B cell (primary cell): ENCODE measurements around the gene GGT6. TPM values are rescaled to one million over a fixed set of nuclear protein-coding genes. Genes with fewer than 3 reads are reported as not detected.

ENCODE experiments used
- ATAC-seq: fragments of 200-7000 bp; cut with Tn5 transposase; one replicate; pipeline ENCODE4 v1.10.0; 2021; ENCODE audit warnings: low read depth, mild to moderate bottlenecking, moderate number of reproducible peaks, moderate library complexity
- CTCF ChIA-PET: fragments of 350-600 bp; sonication (Branson Sonifier 250); formaldehyde crosslinking; loops from one replicate; lab custom pipeline; 2021; ENCODE audit warnings: antibody characterized with exemption, inconsistent platforms; lab: Charles Lee
- POLR2A ChIA-PET: fragments of 350-600 bp; sonication (Branson Sonifier 250); formaldehyde crosslinking; loops from one replicate; lab custom pipeline; 2021; ENCODE audit warnings: antibody characterized with exemption; lab: Charles Lee
- DNase-seq: peaks from one replicate; pipeline ENCODE4 v3.0.0; 2013
- H2AFZ ChIP-seq: 2 replicates; pipeline ENCODE4 v1.6.1; 2012; ENCODE audit warnings: mild to moderate bottlenecking, low read depth, low read length; ENCODE audit not compliant: insufficient read depth, poor library complexity, severe bottlenecking
- H3K27ac ChIP-seq, 2 donors: 1 replicate in 1 of 2; 2 replicates in 1 of 2; pipeline ENCODE4 v1.5.1; 2012 to 2013; ENCODE audit warnings: low read length in 2 of 2, mild to moderate bottlenecking in 2 of 2, moderate library complexity in 1 of 2
- H3K27me3 ChIP-seq, 4 experiments: fragments of 200-600 bp in 1 of 4; sonication (generic) in 1 of 4; replicated peaks in 1 of 4; 1 replicate in 2 of 4; 2 replicates in 2 of 4; pipeline versions ENCODE4 v1.6.1 to v1.7.0; 2013 to 2016; ENCODE audit warnings: low read length in 3 of 4, mild to moderate bottlenecking in 2 of 4, mixed read lengths in 1 of 4, moderate library complexity in 1 of 4; ENCODE audit not compliant: insufficient read depth in 4 of 4, control insufficient read depth in 3 of 4; ENCODE audit errors: control extremely low read depth in 1 of 4
- H3K36me3 ChIP-seq, 2 experiments: replicated peaks in 1 of 2; 1 replicate in 1 of 2; 2 replicates in 1 of 2; pipeline versions ENCODE4 v1.6.1 to v1.7.1; 2013; ENCODE audit warnings: low read length in 1 of 2; ENCODE audit not compliant: insufficient read depth in 2 of 2, control insufficient read depth in 1 of 2; ENCODE audit errors: control extremely low read depth in 1 of 2, extremely low read depth in 1 of 2
- H3K4me1 ChIP-seq, 2 donors: fragments of 200-600 bp in 1 of 2; sonication (generic) in 1 of 2; 1 replicate in 1 of 2; 2 replicates in 1 of 2; pipeline versions ENCODE4 v1.5.1 to v1.6.1; 2013 to 2017; ENCODE audit warnings: low read length in 2 of 2; ENCODE audit not compliant: control insufficient read depth in 2 of 2, insufficient read depth in 2 of 2
- H3K4me2 ChIP-seq: replicated peaks from 2 replicates; pipeline ENCODE3; 2012; ENCODE audit warnings: mild to moderate bottlenecking, low read depth, low read length; ENCODE audit not compliant: poor library complexity, severe bottlenecking
- H3K4me3 ChIP-seq, 5 experiments: fragments of 200-600 bp in 1 of 5; sonication (generic) in 1 of 5; 1 replicate in 3 of 5; 2 replicates in 2 of 5; pipeline versions ENCODE4 v1.5.1 to v1.7.0; 2011 to 2016; ENCODE audit warnings: low read length in 4 of 5, mild to moderate bottlenecking in 4 of 5, low read depth in 2 of 5, control low read depth in 1 of 5, moderate library complexity in 1 of 5; ENCODE audit not compliant: insufficient read depth in 1 of 5; ENCODE audit errors: control extremely low read depth in 1 of 5, extremely low read depth in 1 of 5
- H3K79me2 ChIP-seq: fragments of 200-600 bp; sonication (generic); one replicate; pipeline ENCODE4 v1.6.0; 2016; ENCODE audit warnings: low read length; ENCODE audit not compliant: control insufficient read depth, insufficient read depth
- H3K9ac ChIP-seq: fragments of 200-600 bp; sonication (generic); 2 replicates; pipeline ENCODE4 v1.6.1; 2017; ENCODE audit warnings: mild to moderate bottlenecking, low read length, moderate library complexity
- H3K9me3 ChIP-seq, 3 donors: one replicate each; pipeline versions ENCODE4 v1.6.1 to v1.7.1; 2013; ENCODE audit warnings: low read length in 2 of 3; ENCODE audit not compliant: control insufficient read depth in 2 of 3, insufficient read depth in 1 of 3; ENCODE audit errors: control extremely low read depth in 1 of 3
- H4K20me1 ChIP-seq: 2 replicates; pipeline ENCODE4 v1.6.0; 2012; ENCODE audit warnings: mild to moderate bottlenecking, low read length; ENCODE audit not compliant: insufficient read depth, control insufficient read depth, poor library complexity, severe bottlenecking
- H3K27ac Mint-ChIP-seq: one replicate; pipeline ENCODE4 v1.8.0; 2021; ENCODE audit warnings: mixed read lengths
- H3K27me3 Mint-ChIP-seq: one replicate; pipeline ENCODE4 v1.8.0; 2021; ENCODE audit warnings: mixed read lengths
- H3K4me1 Mint-ChIP-seq: one replicate; pipeline ENCODE4 v1.8.0; 2021; ENCODE audit warnings: mixed read lengths
- H3K4me3 Mint-ChIP-seq: one replicate; pipeline ENCODE4 v1.8.0; 2021; ENCODE audit warnings: mixed read lengths
- H3K9me3 Mint-ChIP-seq: one replicate; pipeline ENCODE4 v1.8.0; 2022; ENCODE audit warnings: mixed read lengths; ENCODE audit not compliant: insufficient read depth
- CTCF ChIP-seq: fragments of 200-600 bp; IDR thresholded peaks from one replicate; pipeline ENCODE4 v1.8.0; 2022; ENCODE audit warnings: antibody characterized with exemption, mild to moderate bottlenecking
- EZH2 ChIP-seq: IDR thresholded peaks from 2 replicates; pipeline ENCODE4 v1.6.1; 2012; ENCODE audit warnings: borderline replicate concordance, low read depth, mild to moderate bottlenecking, moderate library complexity, low read length; ENCODE audit not compliant: insufficient read depth, poor library complexity, severe bottlenecking
- WGBS: methylation state at CpG from one replicate; pipeline ENCODE4 v1.1.5; 2013; ENCODE audit warnings: missing lambda C conversion rate; ENCODE audit not compliant: insufficient coverage; 5-methylcytosine and 5-hydroxymethylcytosine counted together
- intact Hi-C: fragments of 100-400 bp; cut with micrococcal nuclease; formaldehyde crosslinking; loops from one replicate; pipeline ENCODE4 v1.10.0; 2022
- polyA plus RNA-seq: library from polyadenylated mRNA; depleted of rRNA; stranded (reverse); fragments of >200 nt; gene quantifications from 2 replicates; pipeline ENCODE4 v1.2.3, GENCODE V29; 2012
- total RNA-seq, 2 donors: library from RNA; stranded (reverse); fragments of 120-200 nt in 1 of 2; gene quantifications; 1 replicate in 1 of 2; 2 replicates in 1 of 2; pipeline versions ENCODE4 v1.2.3 to v1.2.4, GENCODE V29; 2013 to 2022

The GGT6 gene
- total and polyA plus RNA-seq, 2 donors (not counting 1 experiment from before 2014, with no cell fraction given) = not detected

GRCh38 chr17:4609761-4610160, 49.4 kb upstream of the GGT6 start:
- CTCF ChIA-PET = interaction anchor here (2.2 kb wide), 1 partner anchor 43 kb away, joined by 8 read pairs; no protein-coding TSS in a partner anchor
- ATAC-seq = no peak
- no peaks in the 10 kb centered on the region for H3K9me3 Mint-ChIP-seq

GRCh38 chr17:4607773-4608187, 47.4 kb upstream of the GGT6 start:
- no peak overlapping the region for H3K4me2 ChIP-seq
- POLR2A ChIA-PET = no interaction called here

More at GRCh38 chr17:4609761-4610160, 49.4 kb upstream of the GGT6 start:
- no peak overlapping the region for H3K9ac ChIP-seq
- H4K20me1 ChIP-seq = no peaks in the 10 kb centered on the region
- DNase-seq = no peak
- no peaks in the 10 kb centered on the region for H3K4me1 Mint-ChIP-seq
- intact Hi-C loops = no loop called here
- H3K4me1 ChIP-seq = no peaks in the 10 kb centered on the region
- no peak overlapping the region for H3K27ac Mint-ChIP-seq
- H3K4me2 ChIP-seq = no peak overlapping the region
- no peaks in the 10 kb centered on the region for H3K9me3 ChIP-seq
- TF ChIP-seq EZH2 = no peak
- TF ChIP-seq CTCF = no peak
- no peak overlapping the region for H2AFZ ChIP-seq
- no peaks in the 10 kb centered on the region for H3K36me3 ChIP-seq
- no peak overlapping the region for H3K4me3 ChIP-seq
- 94% methylated on average over 7 of the region's 7 CpGs for WGBS
- no peaks in the 10 kb centered on the region for H3K79me2 ChIP-seq
- no peak overlapping the region for H3K27ac ChIP-seq
- peaks cover 42% of the 10 kb centered on the region for H3K27me3 Mint-ChIP-seq
- POLR2A ChIA-PET = no interaction called here
- H3K4me3 Mint-ChIP-seq = no peak overlapping the region
- H3K27me3 ChIP-seq = peaks cover 0 to 8% (median 1%) of the 10 kb centered on the region in 4 experiments

More at GRCh38 chr17:4607773-4608187, 47.4 kb upstream of the GGT6 start:
- Histone ChIP-seq H3K9ac (no peak overlapping the region), H4K20me1 (no peaks in the 10 kb centered on the region), H3K79me2 (no peaks in the 10 kb centered on the region), H3K9me3 (no peaks in the 10 kb centered on the region), H3K4me3 (no peak overlapping the region), H3K27ac (no peak overlapping the region), H3K36me3 (no peaks in the 10 kb centered on the region), H3K27me3 (peaks cover 0 to 8% (median 1%) of the 10 kb centered on the region in 4 experiments), H3K4me1 (no peaks in the 10 kb centered on the region), H2AFZ (no peak overlapping the region)
- DNase-seq (no peak), ATAC-seq (no peak)
- CTCF ChIA-PET = interaction anchor here (0.6 kb wide), 2 partner anchors 8 to 99 kb away, joined by 3 read pairs; no protein-coding TSS in a partner anchor
- WGBS = 6% methylated on average over 6 of the region's 9 CpGs
- H3K27me3 Mint-ChIP-seq = peaks cover 44% of the 10 kb centered on the region
- intact Hi-C loops = no loop called here
- no peaks in the 10 kb centered on the region for H3K4me1 Mint-ChIP-seq
- TF ChIP-seq EZH2 (no peak), CTCF (no peak)
- no peak overlapping the region for H3K27ac Mint-ChIP-seq
- no peaks in the 10 kb centered on the region for H3K9me3 Mint-ChIP-seq
- H3K4me3 Mint-ChIP-seq = no peak overlapping the region
